PC-9 (cell line): ENCODE measurements around the gene CLCA4. TPM values are rescaled to one million over a fixed set of nuclear protein-coding genes. Genes with fewer than 3 reads are reported as not detected.

Experiments
- BruUV-seq: library from RNA; stranded (reverse); fragments of 400-500 nt; replicated peaks from 2 replicates; lab custom pipeline; 2021; lab: Mats Ljungman, UMichigan
- CTCF ChIA-PET: fragments of 300-600 bp; sonication (Branson Sonifier 250); formaldehyde crosslinking; loops from one replicate; lab custom pipeline; 2022; ENCODE audit warnings: antibody characterized with exemption; lab: Charles Lee
- POLR2A ChIA-PET: fragments of 300-600 bp; sonication (Branson Sonifier 250); formaldehyde crosslinking; loops from one replicate; lab custom pipeline; 2022; ENCODE audit warnings: antibody characterized with exemption; ENCODE audit not compliant: unreplicated experiment; lab: Charles Lee
- DNase-seq, 2 experiments: peaks; one replicate each; pipeline versions ENCODE4 v3.0.0 to v3.0.0-alpha.2; 2015 to 2022; ENCODE audit warnings: mixed read lengths in 1 of 2
- H2AFZ ChIP-seq: fragments of 200-600 bp; sonication (generic); 2 replicates; pipeline ENCODE4 v1.8.1; 2017; ENCODE audit warnings: antibody characterized with exemption
- H3F3A ChIP-seq: fragments of 200-600 bp; sonication (generic); 2 replicates; pipeline ENCODE4 v1.8.1; 2017; ENCODE audit warnings: antibody characterized with exemption, mild to moderate bottlenecking, low read depth; ENCODE audit not compliant: insufficient read depth
- H3K27ac ChIP-seq: fragments of 200-600 bp; sonication (generic); 2 replicates; pipeline ENCODE4 v1.6.1; 2016; ENCODE audit warnings: mixed run types
- H3K27me3 ChIP-seq: fragments of 200-600 bp; sonication (generic); 2 replicates; pipeline ENCODE4 v1.6.1; 2016; ENCODE audit warnings: low read depth, mixed run types; ENCODE audit not compliant: insufficient read depth
- H3K36me3 ChIP-seq: fragments of 200-600 bp; sonication (generic); 2 replicates; pipeline ENCODE4 v1.6.1; 2016; ENCODE audit warnings: low read depth, mixed run types
- H3K4me1 ChIP-seq: fragments of 200-600 bp; sonication (generic); replicated peaks from 2 replicates; pipeline ENCODE4 v1.6.1; 2016; ENCODE audit warnings: mixed run types; ENCODE audit not compliant: insufficient read depth
- H3K4me2 ChIP-seq: fragments of 200-600 bp; sonication (generic); 2 replicates; pipeline ENCODE4 v1.6.1; 2017; ENCODE audit warnings: mixed run types
- H3K4me3 ChIP-seq: fragments of 200-600 bp; sonication (generic); 2 replicates; pipeline ENCODE4 v1.6.1; 2016; ENCODE audit warnings: mixed run types
- H3K79me2 ChIP-seq: fragments of 200-600 bp; sonication (generic); 2 replicates; pipeline ENCODE4 v1.6.1; 2017; ENCODE audit warnings: low read depth, mixed run types
- H3K9me2 ChIP-seq: fragments of 200-600 bp; sonication (generic); 2 replicates; pipeline ENCODE4 v1.8.1; 2017; ENCODE audit warnings: mild to moderate bottlenecking; ENCODE audit not compliant: insufficient read depth
- H3K9me3 ChIP-seq: fragments of 200-600 bp; sonication (generic); 2 replicates; pipeline ENCODE4 v1.8.1; 2016; ENCODE audit warnings: low read depth; ENCODE audit not compliant: insufficient read depth
- H4K20me1 ChIP-seq: fragments of 200-600 bp; sonication (generic); 2 replicates; pipeline ENCODE4 v1.8.1; 2017; ENCODE audit not compliant: insufficient read depth
- EZH2 ChIP-seq: fragments of 200-600 bp; sonication (generic); IDR thresholded peaks from 2 replicates; pipeline ENCODE4 v1.8.0; 2017; ENCODE audit warnings: antibody characterized with exemption, low read depth
- intact Hi-C: fragments of 100-400 bp; cut with micrococcal nuclease; formaldehyde crosslinking; loops from one replicate; pipeline ENCODE4 v1.10.0; 2022; ENCODE audit not compliant: unreplicated experiment
- total RNA-seq: library from RNA; stranded (reverse); gene quantifications from 2 replicates; pipeline ENCODE4 v1.2.3, GENCODE V29; 2021
- TF ChIP-seq, protein P1 (sequence below): fragments of 200-600 bp; sonication (generic); conservative IDR thresholded peaks from 2 replicates; pipeline ENCODE4 v1.6.1; 2017; ENCODE audit warnings: mixed run types, antibody characterized with exemption, mild to moderate bottlenecking, moderate library complexity

The CLCA4 gene
- total RNA-seq, 1 experiment from 2014 or later: not detected

- Histone ChIP-seq H3K9me3 (peaks cover 5% of the 10 kb centered on the region; the same call in 1 of the 2 replicates), H3K36me3 (no peaks in the 10 kb centered on the region), H4K20me1 (no peaks in the 10 kb centered on the region), H3K9me2 (0 out of 2 replicates have a peak, but pooled peaks cover 4% of the 10 kb centered on the region), H3K27me3 (peaks cover 12% of the 10 kb centered on the region; the same call in 1 of the 2 replicates), H3K4me3 (no peak overlapping the region), H3K4me1 (peaks cover 9% of the 10 kb centered on the region), H3K27ac (no peak overlapping the region), H2AFZ (no peak overlapping the region), H3F3A (no peaks in the 10 kb centered on the region), H3K4me2 (no peak overlapping the region), H3K79me2 (no peaks in the 10 kb centered on the region)
- no peak for DNase-seq
- ChIA-PET CTCF (interaction anchor here (0.5 kb wide), 1 partner anchor 227 kb away, joined by 4 read pairs; no protein-coding TSS in a partner anchor), POLR2A (no interaction called here)
- intact Hi-C loops: no loop called here
- BruUV-seq: no TSS peak
- TF ChIP-seq EZH2: no peak
- TF ChIP-seq, protein P1, sequence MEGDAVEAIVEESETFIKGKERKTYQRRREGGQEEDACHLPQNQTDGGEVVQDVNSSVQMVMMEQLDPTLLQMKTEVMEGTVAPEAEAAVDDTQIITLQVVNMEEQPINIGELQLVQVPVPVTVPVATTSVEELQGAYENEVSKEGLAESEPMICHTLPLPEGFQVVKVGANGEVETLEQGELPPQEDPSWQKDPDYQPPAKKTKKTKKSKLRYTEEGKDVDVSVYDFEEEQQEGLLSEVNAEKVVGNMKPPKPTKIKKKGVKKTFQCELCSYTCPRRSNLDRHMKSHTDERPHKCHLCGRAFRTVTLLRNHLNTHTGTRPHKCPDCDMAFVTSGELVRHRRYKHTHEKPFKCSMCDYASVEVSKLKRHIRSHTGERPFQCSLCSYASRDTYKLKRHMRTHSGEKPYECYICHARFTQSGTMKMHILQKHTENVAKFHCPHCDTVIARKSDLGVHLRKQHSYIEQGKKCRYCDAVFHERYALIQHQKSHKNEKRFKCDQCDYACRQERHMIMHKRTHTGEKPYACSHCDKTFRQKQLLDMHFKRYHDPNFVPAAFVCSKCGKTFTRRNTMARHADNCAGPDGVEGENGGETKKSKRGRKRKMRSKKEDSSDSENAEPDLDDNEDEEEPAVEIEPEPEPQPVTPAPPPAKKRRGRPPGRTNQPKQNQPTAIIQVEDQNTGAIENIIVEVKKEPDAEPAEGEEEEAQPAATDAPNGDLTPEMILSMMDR: no peak
Observed at GRCh38 chr1:86621286-86621685, 74.4 kb downstream of the CLCA4 start.

Other genes with a start within 250 kb of the CLCA4 start
- 33.6 and 41.7 TPM in 2 replicates for gene ODF2L, start 150.8 kb upstream of the CLCA4 start, total RNA-seq
- gene CLCA2, start 122.9 kb upstream of the CLCA4 start, total RNA-seq: 0.20 and 0.25 TPM in 2 replicates
- gene CLCA1, start 78.2 kb upstream of the CLCA4 start, total RNA-seq: not detected in 2 replicates
- 38.3 and 47.6 TPM in 2 replicates for gene SH3GLB1, start 157.5 kb downstream of the CLCA4 start, total RNA-seq